ENCODE results near the gene RNF112. TPM values are rescaled to one million over a fixed set of nuclear protein-coding genes. Genes with fewer than 3 reads are reported as not detected.

RNF112 gene
- total RNA-seq, 1 experiment from 2014 or later = 0.81 TPM

DNA sequence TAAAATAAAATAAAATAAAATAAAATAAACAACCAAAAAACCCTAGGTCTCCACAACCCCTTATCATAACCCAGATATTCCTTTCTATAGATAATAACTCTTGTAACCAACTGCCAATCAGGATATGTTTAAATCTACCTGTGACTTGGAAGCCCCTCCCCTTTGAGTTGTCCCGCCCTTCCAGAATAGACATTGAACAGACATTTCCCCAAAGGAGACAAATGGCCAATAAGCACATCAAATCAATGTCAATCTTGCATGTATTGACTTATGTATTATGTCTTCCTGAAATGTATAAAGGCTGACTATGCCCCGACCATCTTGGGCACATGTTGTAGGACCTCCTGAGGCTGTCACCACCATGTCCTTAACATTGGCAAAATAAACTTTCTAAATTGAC, 34.2 kb upstream of the RNF112 start:
- no peaks in the 10 kb centered on the region for H3K9me3 Mint-ChIP-seq
- peaks cover 2% of the 10 kb centered on the region; the same call in 1 of the 2 replicates for H3K4me1 ChIP-seq (ENCODE audit: insufficient read depth, low read length)
- no peak overlapping the region for H3K27ac ChIP-seq (ENCODE audit: insufficient read length, low read depth, low read length)

More for the DNA sequence above, 34.2 kb upstream of the RNF112 start:
- Histone ChIP-seq H3K4ac (ENCODE audit: low read depth, low read length) (no peak overlapping the region), H3K23me2 (ENCODE audit: insufficient read length, low read depth, low read length, poor library complexity, severe bottlenecking) (peaks cover 7% of the 10 kb centered on the region), H4K91ac (ENCODE audit: insufficient read length, low read depth, low read length) (no peak overlapping the region), H3K56ac (ENCODE audit: insufficient read length, low read depth, low read length) (no peak overlapping the region), H3K9ac (ENCODE audit: extremely low read depth, insufficient read length, low read length) (peak overlapping the region; percentile 73), H3K27me3 (ENCODE audit: insufficient read depth, low read length) (no peaks in the 10 kb centered on the region), H3K79me2 (ENCODE audit: insufficient read depth, low read length) (peaks cover 4% of the 10 kb centered on the region; the same call in 1 of the 2 replicates), H3K4me2 (ENCODE audit: insufficient read depth, insufficient read length, low read length) (peak overlapping the region; percentile 93), H2BK5ac (ENCODE audit: insufficient read length, low read length) (no peak overlapping the region), H2BK120ac (ENCODE audit: low read depth, low read length, poor library complexity, severe bottlenecking) (no peak overlapping the region), H3K23ac (ENCODE audit: insufficient read length, low read depth, low read length) (no peak overlapping the region), H2BK20ac (ENCODE audit: low read depth, low read length, poor library complexity, severe bottlenecking) (no peak overlapping the region), H2BK15ac (ENCODE audit: low read depth, low read length) (no peak overlapping the region), H2AK5ac (ENCODE audit: insufficient read length, low read length) (no peak overlapping the region), H3K14ac (ENCODE audit: insufficient read depth, low read length) (no peak overlapping the region), H4K8ac (replicated peaks; ENCODE audit: insufficient read length, low read depth, low read length) (no peak overlapping the region), H2BK12ac (ENCODE audit: insufficient read length, low read depth, low read length) (no peak overlapping the region), H4K5ac (ENCODE audit: insufficient read length, low read depth, low read length) (no peak overlapping the region), H3T11ph (ENCODE audit: low read length) (no peak overlapping the region), H3K79me1 (ENCODE audit: insufficient read depth, low read depth, low read length, poor library complexity, severe bottlenecking) (peaks cover 6% of the 10 kb centered on the region), H3K9me3 (ENCODE audit: control insufficient read depth, low read depth, low read length) (no peaks in the 10 kb centered on the region), H4K20me1 (ENCODE audit: control insufficient read depth, insufficient read depth, insufficient read length) (no peaks in the 10 kb centered on the region), H2AFZ (ENCODE audit: low read length) (no peak overlapping the region), H3K18ac (ENCODE audit: insufficient read length, low read depth, low read length) (no peak overlapping the region)
- Mint-ChIP-seq H3K36me3 (ENCODE audit: insufficient read depth in 1 of 3, low read depth in 3 of 3) (peaks cover 20 to 32% (median 28%) of the 10 kb centered on the region in 3 experiments; a peak in 6 of 7 replicates), H3K27me3 (ENCODE audit: low read depth) (no peaks in the 10 kb centered on the region), H3K4me3 (peak overlapping the region; percentile 97 to 98), H3K27ac (peak overlapping the region; percentile 73 to 99 (median 98); a peak in 6 of 7 replicates), H3K4me1 (peaks cover 13 to 29% of the 10 kb centered on the region in 2 experiments)
- no CpG with 5 or more reads among the region's 2 CpGs for WGBS (ENCODE audit: extremely low coverage, insufficient read length, low lambda C conversion rate)
- TF ChIP-seq CTCF (conservative IDR thresholded peaks at IDR 0.05) = no peak
- no peak for DNase-seq

Data from H9 (cell line).